Measurements from ENCODE around the gene HSPB8.
"Not testable (repeated sequence)": the region's sequence is repeated elsewhere in the genome, so short reads cannot be mapped to it uniquely, and the experiment has no call there.

Gene HSPB8

GRCh38 chr12:119204671-119205285 lies 26.0 kb downstream of the HSPB8 start:
- DNase-seq (ENCODE audit: low read depth, low spot score), result no peak

GRCh38 chr12:119206348-119207062 lies 27.8 kb downstream of the HSPB8 start:
- no peak for DNase-seq (ENCODE audit: low read depth, low spot score)

- no peak for DNase-seq (ENCODE audit: low read depth, low spot score)
Observed at GRCh38 chr12:119207063-119207560, 28.4 kb downstream of the HSPB8 start.

- DNase-seq (ENCODE audit: low read depth, low spot score), result no peak
Observed at GRCh38 chr12:119208626-119209061, 29.9 kb downstream of the HSPB8 start.

DNA sequence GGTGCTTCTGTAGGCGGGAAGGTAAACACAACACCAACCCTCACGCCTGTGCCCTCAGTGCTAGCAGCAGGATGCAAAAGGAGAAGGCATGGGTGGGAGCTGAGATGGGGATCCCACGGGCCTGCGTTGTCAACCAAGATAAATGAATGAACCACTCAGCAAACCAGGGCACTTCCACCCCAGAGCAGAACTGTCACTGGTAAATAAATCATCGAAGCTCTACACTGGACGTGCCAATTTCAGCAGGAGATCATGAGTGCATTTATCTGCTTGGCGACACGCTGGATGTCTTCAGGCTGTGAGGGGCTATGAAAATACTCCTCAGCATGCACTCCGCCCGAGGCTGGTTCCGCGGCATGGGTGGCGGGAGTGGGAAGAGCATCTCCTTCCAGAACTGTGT lies 33.2 kb downstream of the HSPB8 start:
- DNase-seq (ENCODE audit: low read depth, low spot score), result no peak

- no peak for DNase-seq (ENCODE audit: low read depth, low spot score)
Observed at GRCh38 chr12:119216084-119216483, 37.4 kb downstream of the HSPB8 start.

- DNase-seq (ENCODE audit: low read depth, low spot score), result not testable (repeated sequence)
Observed at GRCh38 chr12:119218875-119219274, 40.1 kb downstream of the HSPB8 start.

GRCh38 chr12:119222222-119222951 lies 43.7 kb downstream of the HSPB8 start:
- DNase-seq (ENCODE audit: low read depth, low spot score), result no peak

- DNase-seq (ENCODE audit: low read depth, low spot score), result no peak
Observed at GRCh38 chr12:119225454-119225853, 46.7 kb downstream of the HSPB8 start.

- DNase-seq (ENCODE audit: low read depth, low spot score), result no peak
Observed at GRCh38 chr12:119227292-119227691, 48.6 kb downstream of the HSPB8 start.

- DNase-seq (ENCODE audit: low read depth, low spot score), result no peak
Observed at GRCh38 chr12:119229205-119229604, 50.5 kb downstream of the HSPB8 start.

DNA sequence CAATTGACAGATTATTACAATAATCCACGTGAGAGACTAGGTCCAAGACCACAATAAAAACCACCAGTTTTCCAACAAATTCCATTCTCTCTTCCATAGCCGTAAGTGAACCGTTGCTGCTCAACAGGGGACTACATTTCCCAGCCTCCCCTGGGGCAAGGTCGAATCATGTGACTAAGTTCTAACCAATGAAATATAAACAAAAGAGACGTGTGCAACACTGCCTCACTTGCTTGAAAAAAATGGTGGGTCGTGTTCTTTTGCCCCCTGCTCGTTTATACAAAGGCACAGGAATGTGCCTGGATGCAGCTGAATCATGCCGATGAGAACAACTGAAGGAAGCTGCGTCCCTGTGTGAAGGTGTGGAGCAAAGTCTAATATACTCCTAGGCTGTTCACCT lies 51.1 kb downstream of the HSPB8 start:
- peak; percentile 88 for DNase-seq (ENCODE audit: low read depth, low spot score)

DNA sequence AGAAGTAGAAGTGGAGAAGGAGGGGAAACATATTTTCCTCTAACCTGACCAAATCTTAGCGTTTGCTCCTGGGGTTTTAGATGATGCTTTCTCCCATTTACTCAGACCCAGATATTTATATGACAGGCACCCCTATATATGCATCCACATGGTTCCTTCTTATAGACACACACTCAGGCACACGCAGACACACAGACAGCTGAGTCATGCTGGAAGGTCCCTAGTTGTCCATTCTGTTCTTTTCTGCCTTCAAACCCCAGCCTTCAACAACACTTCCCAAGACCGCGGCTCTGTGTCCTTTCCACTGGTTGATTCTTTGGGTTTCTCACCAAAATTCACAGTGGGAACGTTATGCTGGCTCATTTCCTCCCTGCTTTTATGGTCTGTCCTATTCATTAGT lies 52.1 kb downstream of the HSPB8 start:
- DNase-seq (ENCODE audit: low read depth, low spot score), result no peak

- no peak for DNase-seq (ENCODE audit: low read depth, low spot score)
Observed at GRCh38 chr12:119231774-119232173, 53.0 kb downstream of the HSPB8 start.

DNA sequence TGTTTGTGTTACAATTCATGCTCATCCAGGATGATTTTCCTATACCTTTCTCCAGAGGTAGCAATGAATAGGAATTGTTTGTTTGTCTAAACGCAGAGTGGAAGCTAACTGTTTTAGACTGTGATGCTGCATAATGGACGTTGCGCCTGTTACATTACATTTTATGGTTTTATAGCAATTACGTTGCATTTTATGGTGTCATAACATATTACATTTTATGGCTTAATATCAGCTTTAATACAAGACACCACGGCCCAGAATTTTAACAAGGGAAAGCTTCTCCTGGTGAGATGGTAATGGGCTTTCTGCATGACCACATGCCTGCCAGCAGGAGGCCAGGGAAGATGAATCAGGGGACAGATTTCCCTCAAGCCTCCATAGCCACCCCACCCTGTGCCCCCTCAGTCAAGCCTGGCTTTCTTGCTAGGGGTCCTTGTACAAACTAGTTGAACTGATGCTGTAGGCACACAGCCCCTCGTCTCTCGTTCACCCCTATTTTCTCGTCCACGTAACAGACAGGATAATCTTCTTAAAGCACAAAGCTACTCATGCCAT lies 56.5 kb downstream of the HSPB8 start:
- no peak for DNase-seq (ENCODE audit: low read depth, low spot score)

- no peak for DNase-seq (ENCODE audit: low read depth, low spot score)
Observed at GRCh38 chr12:119236372-119236771, 57.6 kb downstream of the HSPB8 start.

- DNase-seq (ENCODE audit: low read depth, low spot score), result no peak
Observed at GRCh38 chr12:119239040-119239439, 60.3 kb downstream of the HSPB8 start.

DNA sequence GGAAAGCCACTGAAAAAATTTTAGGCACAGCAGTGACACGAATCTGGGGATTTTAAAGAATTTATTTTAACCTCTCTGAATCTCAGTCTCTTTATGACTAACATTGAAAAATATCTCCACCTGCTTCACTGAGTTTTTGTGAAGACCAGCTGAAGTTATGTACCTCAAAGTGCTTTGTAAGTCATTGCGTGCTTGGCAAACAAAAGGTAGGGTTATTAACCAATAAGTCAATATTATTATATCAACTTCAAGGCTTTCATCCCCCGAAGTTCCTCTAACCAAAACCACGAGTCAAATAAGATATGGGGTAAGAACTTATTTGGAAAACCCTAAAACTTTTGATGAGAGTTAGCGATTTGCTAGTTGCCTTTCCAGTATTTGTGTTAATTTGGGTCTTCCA lies 62.3 kb downstream of the HSPB8 start:
- no peak for DNase-seq (ENCODE audit: low read depth, low spot score)

GRCh38 chr12:119241580-119242169 lies 62.9 kb downstream of the HSPB8 start:
- no peak for DNase-seq (ENCODE audit: low read depth, low spot score)
